GM12878 (cell line): ENCODE measurements around the gene NANOS1. TPM values are rescaled to one million over a fixed set of nuclear protein-coding genes. Genes with fewer than 3 reads are reported as not detected.

Experiments used
- ASH2L ChIP-seq: fragments of 300-600, 200-600 bp; sonication (generic); IDR thresholded peaks from 2 replicates; pipeline ENCODE4 v1.6.1; 2017; ENCODE audit warnings: low read depth, mild to moderate bottlenecking, borderline replicate concordance
- ATF2 ChIP-seq: IDR thresholded peaks from 2 replicates; pipeline ENCODE4 v1.6.1; 2012; ENCODE audit warnings: low read length, inconsistent platforms
- BACH1 ChIP-seq: fragments of 450-650 bp; IDR thresholded peaks from 2 replicates; pipeline ENCODE4 v1.6.1; 2017; ENCODE audit warnings: mild to moderate bottlenecking, borderline replicate concordance
- BHLHE40 ChIP-seq, 2 experiments: fragments of 450-650 bp in 1 of 2; IDR thresholded peaks; 2 replicates each; pipeline ENCODE4 v1.6.1; 2011 to 2017; ENCODE audit warnings: low read depth in 2 of 2, borderline replicate concordance in 1 of 2, improper control_type of control experiment in 1 of 2, low read length in 1 of 2, mild to moderate bottlenecking in 1 of 2
- BRCA1 ChIP-seq: IDR thresholded peaks from 2 replicates; pipeline ENCODE4 v1.6.1; 2011; ENCODE audit warnings: low read depth, low read length, improper control_type of control experiment
- EGR1 ChIP-seq, 2 experiments: IDR thresholded peaks; 1 replicate in 1 of 2; 2 replicates in 1 of 2; pipeline ENCODE4 v1.6.1; 2011 to 2012; ENCODE audit warnings: low read depth in 2 of 2, low read length in 2 of 2, borderline replicate concordance in 1 of 2, mild to moderate bottlenecking in 1 of 2, moderate library complexity in 1 of 2
- FOXM1 ChIP-seq: IDR thresholded peaks from 2 replicates; pipeline ENCODE4 v1.6.1; 2012; ENCODE audit warnings: low read depth, mild to moderate bottlenecking, inconsistent platforms, low read length, moderate library complexity
- IKZF2 ChIP-seq, 2 experiments: fragments of 450-650 bp; IDR thresholded peaks; 2 replicates each; pipeline ENCODE4 v1.6.1; 2017; ENCODE audit warnings: mild to moderate bottlenecking in 2 of 2, moderate library complexity in 2 of 2
- LARP7 ChIP-seq: fragments of 450-650 bp; IDR thresholded peaks from 2 replicates; pipeline ENCODE4 v1.6.1; 2017; ENCODE audit warnings: mild to moderate bottlenecking
- MTA3 ChIP-seq: IDR thresholded peaks from 2 replicates; pipeline ENCODE4 v1.6.1; 2012; ENCODE audit warnings: low read length, inconsistent platforms, borderline replicate concordance
- NFIC ChIP-seq: IDR thresholded peaks from 2 replicates; pipeline ENCODE4 v1.6.1; 2012; ENCODE audit warnings: low read depth, mild to moderate bottlenecking, inconsistent platforms, low read length, moderate library complexity
- RUNX3 ChIP-seq: IDR thresholded peaks from 2 replicates; pipeline ENCODE4 v1.6.1; 2012; ENCODE audit warnings: low read length, inconsistent platforms
- SIX5 ChIP-seq: IDR thresholded peaks from 2 replicates; pipeline ENCODE4 v1.6.1; 2011; ENCODE audit warnings: mild to moderate bottlenecking, low read depth, low read length, moderate library complexity; ENCODE audit not compliant: severe bottlenecking
- SMAD5 ChIP-seq: IDR thresholded peaks from 2 replicates; pipeline ENCODE4 v1.6.1; 2016; ENCODE audit warnings: antibody characterized with exemption, low read depth
- TAF1 ChIP-seq: IDR thresholded peaks from 2 replicates; pipeline ENCODE4 v1.6.1; 2011; ENCODE audit warnings: mild to moderate bottlenecking, low read depth, low read length, borderline replicate concordance
- TCF12 ChIP-seq: IDR thresholded peaks from 2 replicates; pipeline ENCODE4 v1.6.1; 2011; ENCODE audit warnings: low read depth, mild to moderate bottlenecking, low read length
- TCF3 ChIP-seq: IDR thresholded peaks from 2 replicates; pipeline ENCODE4 v1.6.1; 2012; ENCODE audit warnings: low read depth, mild to moderate bottlenecking, low read length, borderline replicate concordance; ENCODE audit not compliant: insufficient read depth
- ZBTB11 ChIP-seq: fragments of 450-650 bp; formaldehyde crosslinking; IDR thresholded peaks from 2 replicates; pipeline ENCODE4 v1.5.0; 2022; ENCODE audit warnings: mild to moderate bottlenecking, missing genetic modification characterization
- ZNF207 ChIP-seq: fragments of 450-650 bp; IDR thresholded peaks from 2 replicates; pipeline ENCODE4 v1.6.1; 2014; ENCODE audit warnings: antibody characterized with exemption, mild to moderate bottlenecking, borderline replicate concordance
- ZNF687 ChIP-seq: fragments of 450-650 bp; IDR thresholded peaks from 2 replicates; pipeline ENCODE4 v1.6.1; 2017; ENCODE audit warnings: mild to moderate bottlenecking, moderate library complexity
- polyA plus RNA-seq, 11 experiments: library from polyadenylated mRNA; depleted of rRNA in 4 of 11; unstranded in 6 of 11; stranded (reverse) in 5 of 11; fragments of >200 nt; fragmentation: Nextera tagmentation in 4 of 11; fragmentation: Illumina TruSeq in 1 of 11; extraction: Ambion mirVana in 4 of 11; extraction: Trizol in 1 of 11; gene quantifications; 1 replicate in 1 of 11; 2 replicates in 10 of 11; pipeline versions ENCODE4 v1.2.1 to v1.2.3, GENCODE V29; 2011 to 2016; ENCODE audit warnings: inconsistent platforms in 2 of 11, missing spikeins in 2 of 11, low read depth in 1 of 11
- total RNA-seq, 4 experiments: library from RNA; depleted of rRNA in 3 of 4; stranded (reverse); fragments of >200 nt in 3 of 4; fragmentation: Illumina TruSeq in 1 of 4; extraction: Trizol in 1 of 4; gene quantifications; 2 replicates each; pipeline versions ENCODE4 v1.2.1 to v1.2.3, GENCODE V29; 2013 to 2021

The NANOS1 gene
- total and polyA plus RNA-seq, 10 of the 15 experiments (the other 5 are each of a cell fraction or from before 2014, with no cell fraction given), result 0.03 to 0.55 (median 0.28) TPM; not detected in 2

GRCh38 chr10:119079599-119080520, 50.3 kb downstream of the NANOS1 start (continued):
- no peak for TF ChIP-seq ZBTB11 (CRISPR knock-in tag)
- peak; percentile 42 to 59 for TF ChIP-seq IKZF2 (IDR thresholded peaks at IDR 0.05)
- peak; percentile 51; the same call in 1 of the 2 replicates for TF ChIP-seq BRCA1
- peak; percentile 77 for TF ChIP-seq LARP7
- TF ChIP-seq FOXM1, result no peak
- peak in 1 of 2 experiments; percentile 97; a peak in 2 of 3 replicates for TF ChIP-seq EGR1 (IDR thresholded peaks at IDR 0.05; ENCODE audit: borderline replicate concordance in 1 of 2, low read depth in 2 of 2, low read length in 2 of 2)
- no peak for TF ChIP-seq ZNF687
- peak; percentile 7; the same call in 1 of the 2 replicates for TF ChIP-seq NFIC
- peak; percentile 7; the same call in 1 of the 2 replicates for TF ChIP-seq ZNF207
- TF ChIP-seq TCF12, result 0 out of 2 replicates have a peak, but pooled peaks have one; percentile 9
- 0 out of 2 replicates have a peak, but pooled peaks have one; percentile 6 for TF ChIP-seq TCF3
- TF ChIP-seq SMAD5, result no peak
- 0 out of 2 replicates have a peak, but pooled peaks have one; percentile 23 for TF ChIP-seq BACH1
- TF ChIP-seq MTA3, result peak; percentile 22; the same call in 1 of the 2 replicates
- TF ChIP-seq TAF1, result peak; percentile 75; the same call in 1 of the 2 replicates
- peak; percentile 68; the same call in 1 of the 2 replicates for TF ChIP-seq ASH2L
- TF ChIP-seq BHLHE40 (IDR thresholded peaks at IDR 0.05; ENCODE audit: borderline replicate concordance in 1 of 2, low read depth in 2 of 2, low read length in 1 of 2), result peak in 1 of 2 experiments; percentile 75; a peak in 2 of 4 replicates
- peak; percentile 16; the same call in 1 of the 2 replicates for TF ChIP-seq RUNX3
- peak; percentile 20; the same call in 1 of the 2 replicates for TF ChIP-seq ATF2
- TF ChIP-seq SIX5, result no peak
